HL-60 (cell line): ENCODE results near the gene SOX9.

ENCODE experiments used
- DNase-seq, 2 experiments: peaks; one replicate each; pipeline ENCODE4 v3.0.0-alpha.2; 2010 to 2020; ENCODE audit warnings: low read depth in 1 of 2, low spot score in 1 of 2
- H3K27ac ChIP-seq: fragments of 250-450 bp; sonication (Bioruptor Pico); replicated peaks from 2 replicates; pipeline ENCODE4 v1.5.1; 2020; ENCODE audit warnings: mild to moderate bottlenecking, moderate library complexity
- H3K27me3 ChIP-seq: fragments of 250-450 bp; sonication (Bioruptor Pico); 2 replicates; pipeline ENCODE4 v1.5.1; 2021; ENCODE audit warnings: mild to moderate bottlenecking, moderate library complexity; ENCODE audit not compliant: insufficient read depth, poor library complexity, severe bottlenecking
- H3K4me3 ChIP-seq: replicated peaks from 2 replicates; pipeline ENCODE4 v1.5.1; 2011; ENCODE audit warnings: mild to moderate bottlenecking, control low read depth, low read length; ENCODE audit not compliant: insufficient read depth
- CTCF ChIP-seq: IDR thresholded peaks from one replicate; pipeline ENCODE4 v1.5.1; 2011; ENCODE audit warnings: low read length, control low read depth, inconsistent platforms; ENCODE audit not compliant: insufficient read depth
- GABPA ChIP-seq: IDR thresholded peaks from 2 replicates; pipeline ENCODE4 v1.6.1; 2012; ENCODE audit warnings: low read depth
- POLR2AphosphoS5 ChIP-seq: IDR thresholded peaks from 2 replicates; pipeline ENCODE4 v1.6.1; 2012; ENCODE audit warnings: low read depth
- REST ChIP-seq: IDR thresholded peaks from 2 replicates; pipeline ENCODE4 v1.6.1; 2012; ENCODE audit warnings: low read depth; ENCODE audit not compliant: insufficient replicate concordance
- SPI1 ChIP-seq: IDR thresholded peaks from 2 replicates; pipeline ENCODE4 v1.6.1; 2012; ENCODE audit warnings: low read depth, mild to moderate bottlenecking, borderline replicate concordance

Gene SOX9

GRCh38 chr17:72167593-72167992 is 46.8 kb downstream of the SOX9 start:
- H3K27me3 ChIP-seq: peaks cover 2% of the 10 kb centered on the region
- no peak for TF ChIP-seq POLR2AphosphoS5
- no peak for TF ChIP-seq REST
- no peak for TF ChIP-seq GABPA
- no peak for TF ChIP-seq SPI1
- no peak for TF ChIP-seq CTCF
- no peak overlapping the region for H3K4me3 ChIP-seq
- H3K27ac ChIP-seq: no peak overlapping the region
- DNase-seq: no peak

- TF ChIP-seq REST (no peak), GABPA (no peak), CTCF (no peak), POLR2AphosphoS5 (no peak), SPI1 (no peak)
Measured at GRCh38 chr17:72169823-72170222, 49.0 kb downstream of the SOX9 start.

GRCh38 chr17:72171703-72172667 is 51.2 kb downstream of the SOX9 start:
- Histone ChIP-seq H3K4me3 (no peak overlapping the region), H3K27me3 (peaks cover 2% of the 10 kb centered on the region), H3K27ac (no peak overlapping the region)
- TF ChIP-seq REST (no peak), SPI1 (no peak), CTCF (no peak)
- DNase-seq: no peak

More at GRCh38 chr17:72169823-72170222, 49.0 kb downstream of the SOX9 start:
- no peak overlapping the region for H3K27ac ChIP-seq
- peaks cover 2% of the 10 kb centered on the region for H3K27me3 ChIP-seq
- no peak for DNase-seq
- no peak overlapping the region for H3K4me3 ChIP-seq
